Measurements from ENCODE around the gene KRT84. TPM values are rescaled to one million over a fixed set of nuclear protein-coding genes. Genes with fewer than 3 reads are reported as not detected.

KRT84 gene
- polyA plus RNA-seq, 1 donor from 2014 or later = not detected

GRCh38 chr12:52369211-52369610 lies 16.2 kb downstream of the KRT84 start:
- Histone ChIP-seq H3K4me2 (ENCODE audit: low read length) (no peak overlapping the region), H3K4me3 (ENCODE audit: low read length) (no peak overlapping the region), H3K36me3 (ENCODE audit: insufficient read depth, low read length) (no peaks in the 10 kb centered on the region), H4K20me1 (ENCODE audit: insufficient read depth) (no peaks in the 10 kb centered on the region), H3F3A (ENCODE audit: insufficient read depth, low read length, poor library complexity, severe bottlenecking) (no peaks in the 10 kb centered on the region), H3K27ac (ENCODE audit: low read length) (no peak overlapping the region), H3K9ac (ENCODE audit: low read length) (no peak overlapping the region), H3K27me3 (ENCODE audit: insufficient read depth, low read depth, low read length) (no peaks in the 10 kb centered on the region), H2AFZ (ENCODE audit: low read depth, low read length) (no peak overlapping the region), H3K79me2 (replicated peaks; ENCODE audit: insufficient read depth, low read length) (no peaks in the 10 kb centered on the region), H3K9me2 (ENCODE audit: insufficient read depth, low read length) (no peaks in the 10 kb centered on the region), H3K9me3 (ENCODE audit: low read length) (no peaks in the 10 kb centered on the region)
- TF ChIP-seq EP300 (conservative IDR thresholded peaks at IDR 0.05; ENCODE audit: poor library complexity, severe bottlenecking) (no peak), EZH2 (IDR thresholded peaks at IDR 0.05; ENCODE audit: borderline replicate concordance, insufficient read depth, low read length, poor library complexity, severe bottlenecking) (no peak), SMC3 (conservative IDR thresholded peaks at IDR 0.05; ENCODE audit: poor library complexity) (no peak), POLR2AphosphoS5 (IDR thresholded peaks at IDR 0.05) (no peak), TAF1 (IDR thresholded peaks at IDR 0.05; ENCODE audit: low read depth) (no peak), REST (IDR thresholded peaks at IDR 0.05; ENCODE audit: borderline replicate concordance) (no peak), CTCF (IDR thresholded peaks at IDR 0.05; ENCODE audit: poor library complexity, severe bottlenecking) (no peak), RAD21 (conservative IDR thresholded peaks at IDR 0.05) (no peak), MXI1 (conservative IDR thresholded peaks at IDR 0.05; ENCODE audit: poor library complexity, severe bottlenecking) (no peak)

GRCh38 chr12:52368508-52368907 lies 16.9 kb downstream of the KRT84 start:
- Histone ChIP-seq H3F3A (ENCODE audit: insufficient read depth, low read length, poor library complexity, severe bottlenecking) (no peaks in the 10 kb centered on the region), H3K4me2 (ENCODE audit: low read length) (no peak overlapping the region)
- TF ChIP-seq REST (IDR thresholded peaks at IDR 0.05; ENCODE audit: borderline replicate concordance) = no peak
- TF ChIP-seq RAD21 (conservative IDR thresholded peaks at IDR 0.05) = no peak
- no peak for TF ChIP-seq SMC3 (conservative IDR thresholded peaks at IDR 0.05; ENCODE audit: poor library complexity)
- no peak for TF ChIP-seq TAF1 (IDR thresholded peaks at IDR 0.05; ENCODE audit: low read depth)
- TF ChIP-seq CTCF (IDR thresholded peaks at IDR 0.05; ENCODE audit: poor library complexity, severe bottlenecking) = no peak
- TF ChIP-seq MXI1 (conservative IDR thresholded peaks at IDR 0.05; ENCODE audit: poor library complexity, severe bottlenecking) = no peak
- no peak for TF ChIP-seq EZH2 (IDR thresholded peaks at IDR 0.05; ENCODE audit: borderline replicate concordance, insufficient read depth, low read length, poor library complexity, severe bottlenecking)

More at GRCh38 chr12:52368508-52368907, 16.9 kb downstream of the KRT84 start:
- Histone ChIP-seq H3K9ac (ENCODE audit: low read length) (no peak overlapping the region), H3K9me3 (ENCODE audit: low read length) (no peaks in the 10 kb centered on the region), H4K20me1 (ENCODE audit: insufficient read depth) (no peaks in the 10 kb centered on the region), H3K27ac (ENCODE audit: low read length) (no peak overlapping the region), H3K36me3 (ENCODE audit: insufficient read depth, low read length) (no peaks in the 10 kb centered on the region), H3K79me2 (replicated peaks; ENCODE audit: insufficient read depth, low read length) (no peaks in the 10 kb centered on the region), H3K9me2 (ENCODE audit: insufficient read depth, low read length) (no peaks in the 10 kb centered on the region), H3K4me3 (ENCODE audit: low read length) (no peak overlapping the region), H2AFZ (ENCODE audit: low read depth, low read length) (no peak overlapping the region), H3K27me3 (ENCODE audit: insufficient read depth, low read depth, low read length) (no peaks in the 10 kb centered on the region)
